GM12891 (cell line): ENCODE data around the gene GOLGA8B.
"Not testable (repeated sequence)": the region's sequence is repeated elsewhere in the genome, so short reads cannot be mapped to it uniquely, and the experiment has no call there.

Source experiments
- POLR2AphosphoS5 ChIP-seq: IDR thresholded peaks from 2 replicates; pipeline ENCODE4 v1.6.1; 2011; ENCODE audit warnings: low read depth, low read length, control low read depth
- SPI1 ChIP-seq: IDR thresholded peaks from 2 replicates; pipeline ENCODE4 v1.6.1; 2011; ENCODE audit warnings: low read depth, low read length, control low read depth
- TAF1 ChIP-seq: IDR thresholded peaks from 2 replicates; pipeline ENCODE4 v1.6.1; 2011; ENCODE audit warnings: low read depth, low read length, control low read depth

DNA sequence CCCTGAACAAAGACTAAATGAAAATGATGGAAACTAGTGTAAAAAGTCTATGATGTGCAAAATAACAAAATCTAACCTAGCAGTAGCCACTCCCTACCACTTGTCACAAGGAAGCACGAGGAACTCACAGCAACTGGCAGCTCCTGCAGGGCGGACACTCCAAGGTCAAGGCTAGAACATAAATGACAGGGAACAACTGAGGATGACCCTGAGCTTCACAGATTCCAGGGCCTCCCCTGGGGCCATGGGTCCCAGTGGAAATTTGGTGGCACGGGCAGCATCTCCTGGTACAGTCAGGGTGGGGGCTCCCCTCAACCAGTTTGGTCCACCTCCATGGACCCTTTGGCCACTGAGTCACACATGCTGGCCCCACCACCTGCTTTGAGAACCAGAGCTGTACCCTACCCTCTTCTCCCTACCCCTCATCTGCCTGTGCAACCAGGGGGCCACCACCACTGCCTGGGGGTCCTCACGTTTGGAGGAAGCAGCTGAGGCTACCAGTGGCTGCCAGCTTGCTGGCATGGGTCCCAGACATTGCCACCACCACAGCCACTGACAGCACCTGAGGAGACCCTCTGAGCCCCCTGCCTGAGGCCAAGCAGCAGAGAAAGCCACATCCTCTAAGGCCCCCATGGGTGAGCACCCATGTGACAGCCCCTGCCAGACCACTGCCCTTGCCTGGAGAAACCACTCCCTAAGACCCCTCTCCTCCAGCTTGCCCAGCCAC is 13.6 kb downstream of the GOLGA8B start:
- not testable (repeated sequence) for TF ChIP-seq SPI1, TAF1, POLR2AphosphoS5
